ENCODE measurements around the gene ATP1A4.

The ATP1A4 gene

GRCh38 chr1:160217481-160218051, 66.2 kb downstream of the ATP1A4 start:
- H3K36me3 ChIP-seq (ENCODE audit: control insufficient read depth in 2 of 2, insufficient read depth in 1 of 2, low read length in 2 of 2), result peaks cover 31 to 100% of the 10 kb centered on the region in 2 experiments; a peak in 2 of 3 replicates
- no peak overlapping the region for H3K4me3 ChIP-seq (ENCODE audit: low read depth, low read length)
- H3K4me1 ChIP-seq (ENCODE audit: control insufficient read depth, insufficient read depth, low read length), result no peaks in the 10 kb centered on the region
- CTCF ChIA-PET, result interaction anchor here (0.8 to 6.2 kb wide), 5 partner anchors 18 to 114 kb away, joined by 3 to 94 read pairs (median 43); partner anchors contain the start of gene CASQ1
- POLR2A ChIA-PET, result interaction anchor here (1.4 kb wide), 1 partner anchor 10 kb away, joined by 3 read pairs; no protein-coding TSS in a partner anchor
- no peaks in the 10 kb centered on the region for H3K9me3 ChIP-seq (ENCODE audit: control insufficient read depth, insufficient read depth, low read depth, low read length)
- TF ChIP-seq ZNF488 (tag by site-specific recombination; IDR thresholded peaks at IDR 0.05), result no peak
- TF ChIP-seq ZNF692 (tag by site-specific recombination; IDR thresholded peaks at IDR 0.05), result no peak
- no peak for TF ChIP-seq ZNF214 (tag by site-specific recombination; IDR thresholded peaks at IDR 0.05; ENCODE audit: borderline replicate concordance)
- TF ChIP-seq RBAK (tag by site-specific recombination; IDR thresholded peaks at IDR 0.05), result no peak
- no peak for TF ChIP-seq ZBTB17 (tag by site-specific recombination; IDR thresholded peaks at IDR 0.05)
- no peak for TF ChIP-seq SETDB1 (IDR thresholded peaks at IDR 0.05; ENCODE audit: insufficient read length, low read length)
- TF ChIP-seq, protein P1, sequence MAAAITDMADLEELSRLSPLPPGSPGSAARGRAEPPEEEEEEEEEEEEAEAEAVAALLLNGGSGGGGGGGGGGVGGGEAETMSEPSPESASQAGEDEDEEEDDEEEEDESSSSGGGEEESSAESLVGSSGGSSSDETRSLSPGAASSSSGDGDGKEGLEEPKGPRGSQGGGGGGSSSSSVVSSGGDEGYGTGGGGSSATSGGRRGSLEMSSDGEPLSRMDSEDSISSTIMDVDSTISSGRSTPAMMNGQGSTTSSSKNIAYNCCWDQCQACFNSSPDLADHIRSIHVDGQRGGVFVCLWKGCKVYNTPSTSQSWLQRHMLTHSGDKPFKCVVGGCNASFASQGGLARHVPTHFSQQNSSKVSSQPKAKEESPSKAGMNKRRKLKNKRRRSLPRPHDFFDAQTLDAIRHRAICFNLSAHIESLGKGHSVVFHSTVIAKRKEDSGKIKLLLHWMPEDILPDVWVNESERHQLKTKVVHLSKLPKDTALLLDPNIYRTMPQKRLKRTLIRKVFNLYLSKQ (tag by site-specific recombination; IDR thresholded peaks at IDR 0.05; ENCODE audit: borderline replicate concordance), result no peak
- no peak for TF ChIP-seq ZNF596 (tag by site-specific recombination; IDR thresholded peaks at IDR 0.05)
- no peak for TF ChIP-seq ZNF514 (tag by site-specific recombination; IDR thresholded peaks at IDR 0.05)
- no peak for TF ChIP-seq YY2 (tag by site-specific recombination; IDR thresholded peaks at IDR 0.05)
- TF ChIP-seq ZNF558 (tag by site-specific recombination; IDR thresholded peaks at IDR 0.05), result no peak
- TF ChIP-seq GLI4 (tag by site-specific recombination; IDR thresholded peaks at IDR 0.05), result no peak
- TF ChIP-seq WT1 (tag by site-specific recombination; IDR thresholded peaks at IDR 0.05), result no peak
- TF ChIP-seq BCL11B (tag by site-specific recombination; IDR thresholded peaks at IDR 0.05; ENCODE audit: low read depth), result no peak
- TF ChIP-seq KLF16 (tag by site-specific recombination; IDR thresholded peaks at IDR 0.05), result no peak
- no peak for TF ChIP-seq ZNF76 (tag by site-specific recombination; IDR thresholded peaks at IDR 0.05; ENCODE audit: borderline replicate concordance, low read depth)
- no peak for TF ChIP-seq ZNF140 (tag by site-specific recombination; IDR thresholded peaks at IDR 0.05)
- TF ChIP-seq ZNF747 (tag by site-specific recombination; IDR thresholded peaks at IDR 0.05), result no peak
- no peak for TF ChIP-seq ZNF362 (tag by site-specific recombination; IDR thresholded peaks at IDR 0.05)
- no peak overlapping the region for H3K27ac ChIP-seq (ENCODE audit: extremely low read depth, low read depth, low read length)
